Astrocyte (in vitro differentiated cells and primary cell): ENCODE measurements around the gene KRAS. TPM values are rescaled to one million over a fixed set of nuclear protein-coding genes. Genes with fewer than 3 reads are reported as not detected.

Experiments
- DNase-seq: peaks from one replicate; pipeline ENCODE4 v3.0.0-alpha.2; 2010; ENCODE audit warnings: low read depth
- FAIRE-seq: peaks from 2 replicates; lab custom pipeline; 2011; peaks lifted over from hg19 to GRCh38; lab: Jason Lieb, UNC
- H2AFZ ChIP-seq: 2 replicates; pipeline ENCODE4 v1.6.0; 2012; ENCODE audit warnings: low read depth, low read length, inconsistent platforms
- H3K27ac ChIP-seq: 2 replicates; pipeline ENCODE4 v1.5.1; 2011; ENCODE audit warnings: low read depth, low read length, inconsistent platforms
- H3K27me3 ChIP-seq: 2 replicates; pipeline ENCODE4 v1.6.0; 2011; ENCODE audit warnings: low read length, inconsistent platforms; ENCODE audit not compliant: insufficient read depth
- H3K36me3 ChIP-seq: 2 replicates; pipeline ENCODE4 v1.5.1; 2011; ENCODE audit warnings: low read length, inconsistent platforms; ENCODE audit not compliant: insufficient read depth
- H3K4me1 ChIP-seq: 2 replicates; pipeline ENCODE4 v1.5.1; 2011; ENCODE audit warnings: low read length, inconsistent platforms; ENCODE audit not compliant: insufficient read depth
- H3K4me2 ChIP-seq: 2 replicates; pipeline ENCODE4 v1.6.0; 2012; ENCODE audit warnings: low read length, inconsistent platforms
- H3K4me3 ChIP-seq: 2 replicates; pipeline ENCODE4 v1.5.1; 2011; ENCODE audit warnings: low read depth, mild to moderate bottlenecking, low read length, inconsistent platforms; ENCODE audit not compliant: insufficient read depth
- H3K79me2 ChIP-seq: 2 replicates; pipeline ENCODE4 v1.6.0; 2012; ENCODE audit warnings: mild to moderate bottlenecking, low read length, inconsistent platforms; ENCODE audit not compliant: insufficient read depth
- H3K9ac ChIP-seq: 2 replicates; pipeline ENCODE4 v1.6.0; 2012; ENCODE audit warnings: mild to moderate bottlenecking, low read length, inconsistent platforms
- H3K9me3 ChIP-seq: 2 replicates; pipeline ENCODE4 v1.5.1; 2012; ENCODE audit warnings: low read depth, mild to moderate bottlenecking, low read length, inconsistent platforms; ENCODE audit not compliant: insufficient read depth
- H4K20me1 ChIP-seq: 2 replicates; pipeline ENCODE4 v1.6.0; 2012; ENCODE audit warnings: low read length, inconsistent platforms; ENCODE audit not compliant: insufficient read depth
- H3K27ac Mint-ChIP-seq: one replicate; pipeline ENCODE4 v1.8.0; 2021; ENCODE audit warnings: mild to moderate bottlenecking, mixed read lengths; ENCODE audit not compliant: unreplicated experiment
- H3K27me3 Mint-ChIP-seq: one replicate; pipeline ENCODE4 v1.8.0; 2021; ENCODE audit warnings: low read depth, mixed read lengths; ENCODE audit not compliant: unreplicated experiment
- H3K36me3 Mint-ChIP-seq: one replicate; pipeline ENCODE4 v1.8.0; 2021; ENCODE audit warnings: low read depth, mixed read lengths; ENCODE audit not compliant: unreplicated experiment
- H3K4me1 Mint-ChIP-seq: one replicate; pipeline ENCODE4 v1.8.0; 2021; ENCODE audit warnings: low read depth, mixed read lengths; ENCODE audit not compliant: unreplicated experiment
- H3K4me3 Mint-ChIP-seq: one replicate; pipeline ENCODE4 v1.8.0; 2021; ENCODE audit warnings: mild to moderate bottlenecking, moderate library complexity, mixed read lengths; ENCODE audit not compliant: unreplicated experiment
- H3K9me3 Mint-ChIP-seq: one replicate; pipeline ENCODE4 v1.8.0; 2021; ENCODE audit warnings: mild to moderate bottlenecking, mixed read lengths; ENCODE audit not compliant: unreplicated experiment
- EZH2 ChIP-seq: IDR thresholded peaks from 2 replicates; pipeline ENCODE4 v1.6.1; 2012; ENCODE audit warnings: mild to moderate bottlenecking, low read length, inconsistent platforms; ENCODE audit not compliant: insufficient read depth
- total RNA-seq: library from RNA; stranded (reverse); gene quantifications from 2 replicates; pipeline ENCODE4 v1.2.1, GENCODE V29; 2021
- TF ChIP-seq, protein P1 (sequence below): IDR thresholded peaks from 2 replicates; pipeline ENCODE4 v1.5.1; 2011; ENCODE audit warnings: low read depth, mild to moderate bottlenecking, inconsistent platforms, low read length, moderate library complexity; ENCODE audit not compliant: insufficient read depth

Gene KRAS
- total RNA-seq, 1 donor from 2014 or later = 40.3 TPM

DNA sequence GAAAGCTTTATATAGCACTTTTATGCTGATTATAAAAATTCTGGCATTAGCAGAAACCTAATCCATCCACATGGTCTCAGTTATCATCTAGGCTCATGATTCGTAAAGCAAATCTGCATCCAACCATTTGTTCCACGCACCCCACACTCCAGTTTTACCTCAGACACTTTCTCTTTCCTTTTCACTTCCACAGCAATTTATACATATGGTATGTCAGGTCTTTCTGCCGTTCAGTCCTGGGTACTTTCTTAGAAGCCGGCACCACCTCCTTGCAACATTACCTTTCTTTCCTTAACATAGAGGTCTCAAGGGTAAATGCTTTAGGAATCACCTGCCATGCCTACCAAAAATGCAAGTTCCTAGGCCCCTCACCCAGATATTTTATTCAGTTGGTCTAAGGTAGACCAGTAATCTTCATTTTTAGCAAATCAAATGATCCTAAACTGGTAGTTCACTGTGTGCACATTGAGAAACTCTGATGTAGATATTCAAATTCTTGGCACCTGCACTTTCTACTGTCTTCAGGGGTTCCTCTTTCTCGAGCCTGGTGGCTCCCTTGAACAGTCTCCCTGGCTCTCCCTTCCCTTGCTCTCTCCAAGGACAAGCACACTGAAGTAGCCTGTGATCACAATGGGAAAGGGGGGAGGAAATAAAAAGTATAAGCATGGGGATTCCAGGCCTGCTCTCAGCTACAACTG is 2.8 kb upstream of the KRAS start:
- Mint-ChIP-seq H3K9me3 (no peaks in the 10 kb centered on the region), H3K4me3 (no peak overlapping the region), H3K36me3 (no peaks in the 10 kb centered on the region), H3K4me1 (peaks cover 26% of the 10 kb centered on the region), H3K27ac (no peak overlapping the region), H3K27me3 (no peaks in the 10 kb centered on the region)
- no peaks in the 10 kb centered on the region for H3K9me3 ChIP-seq
- no peak for FAIRE-seq
- peaks cover 7% of the 10 kb centered on the region for H3K4me1 ChIP-seq
- H3K4me3 ChIP-seq = no peak overlapping the region
- peaks cover 17% of the 10 kb centered on the region for H3K79me2 ChIP-seq
- no peak overlapping the region for H3K27ac ChIP-seq
- no peaks in the 10 kb centered on the region for H3K36me3 ChIP-seq
- no peak overlapping the region for H3K4me2 ChIP-seq
- H2AFZ ChIP-seq = no peak overlapping the region
- no peak overlapping the region for H3K9ac ChIP-seq
- H3K27me3 ChIP-seq = no peaks in the 10 kb centered on the region
- peaks cover 9% of the 10 kb centered on the region for H4K20me1 ChIP-seq
- TF ChIP-seq EZH2 = no peak
- TF ChIP-seq, protein P1, sequence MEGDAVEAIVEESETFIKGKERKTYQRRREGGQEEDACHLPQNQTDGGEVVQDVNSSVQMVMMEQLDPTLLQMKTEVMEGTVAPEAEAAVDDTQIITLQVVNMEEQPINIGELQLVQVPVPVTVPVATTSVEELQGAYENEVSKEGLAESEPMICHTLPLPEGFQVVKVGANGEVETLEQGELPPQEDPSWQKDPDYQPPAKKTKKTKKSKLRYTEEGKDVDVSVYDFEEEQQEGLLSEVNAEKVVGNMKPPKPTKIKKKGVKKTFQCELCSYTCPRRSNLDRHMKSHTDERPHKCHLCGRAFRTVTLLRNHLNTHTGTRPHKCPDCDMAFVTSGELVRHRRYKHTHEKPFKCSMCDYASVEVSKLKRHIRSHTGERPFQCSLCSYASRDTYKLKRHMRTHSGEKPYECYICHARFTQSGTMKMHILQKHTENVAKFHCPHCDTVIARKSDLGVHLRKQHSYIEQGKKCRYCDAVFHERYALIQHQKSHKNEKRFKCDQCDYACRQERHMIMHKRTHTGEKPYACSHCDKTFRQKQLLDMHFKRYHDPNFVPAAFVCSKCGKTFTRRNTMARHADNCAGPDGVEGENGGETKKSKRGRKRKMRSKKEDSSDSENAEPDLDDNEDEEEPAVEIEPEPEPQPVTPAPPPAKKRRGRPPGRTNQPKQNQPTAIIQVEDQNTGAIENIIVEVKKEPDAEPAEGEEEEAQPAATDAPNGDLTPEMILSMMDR = no peak
- no peak for DNase-seq

- peaks cover 23% of the 10 kb centered on the region for H3K79me2 ChIP-seq
- no peaks in the 10 kb centered on the region for H3K36me3 ChIP-seq
- no peak overlapping the region for H3K27ac ChIP-seq
- H3K9ac ChIP-seq = no peak overlapping the region
- H3K4me1 ChIP-seq = peaks cover 7% of the 10 kb centered on the region
- no peak for DNase-seq
- Mint-ChIP-seq H3K9me3 (no peaks in the 10 kb centered on the region), H3K4me1 (peaks cover 26% of the 10 kb centered on the region), H3K36me3 (peaks cover 4% of the 10 kb centered on the region), H3K4me3 (no peak overlapping the region), H3K27ac (no peak overlapping the region), H3K27me3 (no peaks in the 10 kb centered on the region)
- H4K20me1 ChIP-seq = peaks cover 14% of the 10 kb centered on the region
- peak; percentile 54 for FAIRE-seq
- no peaks in the 10 kb centered on the region for H3K9me3 ChIP-seq
- no peak overlapping the region for H2AFZ ChIP-seq
- no peak overlapping the region for H3K4me3 ChIP-seq
- TF ChIP-seq EZH2 = no peak
- TF ChIP-seq, protein P1 = no peak
- H3K4me2 ChIP-seq = no peak overlapping the region
- no peaks in the 10 kb centered on the region for H3K27me3 ChIP-seq
Measured at GRCh38 chr12:25252946-25253345, 2.2 kb upstream of the KRAS start.

DNA sequence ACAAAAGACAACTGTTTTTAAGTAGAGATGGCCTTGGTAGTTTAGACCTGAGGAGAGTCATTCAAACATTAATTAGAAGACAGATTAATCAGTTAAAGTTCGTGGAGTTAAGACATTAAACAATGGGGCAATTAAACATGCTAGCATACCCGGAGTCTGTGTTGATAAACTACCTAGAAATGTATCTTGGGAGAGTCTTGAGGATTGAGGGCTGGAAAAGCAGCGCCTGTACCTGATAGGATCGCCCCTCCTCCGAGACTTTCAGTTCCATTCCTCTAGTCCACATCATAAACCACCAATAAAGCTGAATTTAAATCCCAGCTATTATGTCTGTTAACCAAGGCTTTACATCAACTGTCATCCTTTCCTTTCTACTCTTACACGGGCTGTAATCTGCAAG is 1.0 kb upstream of the KRAS start:
- H3K27ac ChIP-seq = no peak overlapping the region
- peak overlapping the region; percentile 89 for H3K9ac ChIP-seq
- H3K9me3 Mint-ChIP-seq = no peaks in the 10 kb centered on the region

More for the DNA sequence above, 1.0 kb upstream of the KRAS start:
- Histone ChIP-seq H2AFZ (peak overlapping the region; percentile 93), H3K4me1 (peaks cover 7% of the 10 kb centered on the region), H3K36me3 (no peaks in the 10 kb centered on the region), H3K79me2 (peaks cover 34% of the 10 kb centered on the region), H3K9me3 (no peaks in the 10 kb centered on the region), H3K4me3 (peak overlapping the region; percentile 69), H4K20me1 (peaks cover 21% of the 10 kb centered on the region), H3K4me2 (peak overlapping the region; percentile 84), H3K27me3 (no peaks in the 10 kb centered on the region)
- Mint-ChIP-seq H3K4me3 (peak overlapping the region; percentile 75), H3K27me3 (no peaks in the 10 kb centered on the region), H3K27ac (peak overlapping the region; percentile 64), H3K4me1 (peaks cover 26% of the 10 kb centered on the region), H3K36me3 (peaks cover 4% of the 10 kb centered on the region)
- DNase-seq (no peak), FAIRE-seq (no peak)
- TF ChIP-seq, protein P1 = no peak
- no peak for TF ChIP-seq EZH2
